H4 (cell line): ENCODE data around the gene FNDC8. TPM values are rescaled to one million over a fixed set of nuclear protein-coding genes. Genes with fewer than 3 reads are reported as not detected.
"Not testable (repeated sequence)": the region's sequence is repeated elsewhere in the genome, so short reads cannot be mapped to it uniquely, and the experiment has no call there.

ENCODE experiments used
- DNase-seq: peaks from one replicate; pipeline ENCODE4 v3.0.0-alpha.2; 2015; ENCODE audit warnings: low spot score
- total RNA-seq: library from RNA; depleted of rRNA; stranded (reverse); fragments of >200 nt; shearing (Covaris generic); gene quantifications from 2 replicates; pipeline ENCODE4 v1.2.3, GENCODE V29; 2014

Gene FNDC8
- total RNA-seq, 1 experiment from 2014 or later: 0.25 TPM

- peak; percentile 66 for DNase-seq
Observed at GRCh38 chr17:35094902-35095301, 26.5 kb upstream of the FNDC8 start.

- no peak for DNase-seq
Observed at GRCh38 chr17:35095741-35096140, 25.7 kb upstream of the FNDC8 start.

- DNase-seq: no peak
Observed at GRCh38 chr17:35097776-35098175, 23.6 kb upstream of the FNDC8 start.

- no peak for DNase-seq
Observed at GRCh38 chr17:35099908-35100307, 21.5 kb upstream of the FNDC8 start.

GRCh38 chr17:35101036-35101435 lies 20.4 kb upstream of the FNDC8 start:
- no peak for DNase-seq

- DNase-seq: no peak
Observed at GRCh38 chr17:35101725-35102124, 19.7 kb upstream of the FNDC8 start.

- DNase-seq: no peak
Observed at GRCh38 chr17:35103271-35103670, 18.1 kb upstream of the FNDC8 start.

- no peak for DNase-seq
Observed at GRCh38 chr17:35104844-35105450, 16.5 kb upstream of the FNDC8 start.

GRCh38 chr17:35110791-35111190 lies 10.6 kb upstream of the FNDC8 start:
- DNase-seq: not testable (repeated sequence)

GRCh38 chr17:35116845-35117244 lies 4.6 kb upstream of the FNDC8 start:
- DNase-seq: no peak

- DNase-seq: peak; percentile 51
Observed at GRCh38 chr17:35117984-35118383, 3.4 kb upstream of the FNDC8 start.

- DNase-seq: peak; percentile 63
Observed at GRCh38 chr17:35119370-35120165, 1.8 kb upstream of the FNDC8 start, which contains the start of gene RAD51D. Gene RAD51D (minus strand): TSS chr17:35119860. CDS start chr17:35119613, 247 bp downstream.

GRCh38 chr17:35127751-35128514 lies 6.5 kb downstream of the FNDC8 start:
- no peak for DNase-seq

GRCh38 chr17:35129154-35129972 lies 7.9 kb downstream of the FNDC8 start:
- no peak for DNase-seq

GRCh38 chr17:35129973-35130351 lies 8.5 kb downstream of the FNDC8 start:
- no peak for DNase-seq

- no peak for DNase-seq
Observed at GRCh38 chr17:35130392-35130791, 9.0 kb downstream of the FNDC8 start.

GRCh38 chr17:35132099-35132498 lies 10.7 kb downstream of the FNDC8 start:
- no peak for DNase-seq

- DNase-seq: no peak
Observed at GRCh38 chr17:35132816-35133550, 11.6 kb downstream of the FNDC8 start.

GRCh38 chr17:35135322-35135721 lies 13.9 kb downstream of the FNDC8 start:
- no peak for DNase-seq

- no peak for DNase-seq
Observed at GRCh38 chr17:35138218-35138617, 16.8 kb downstream of the FNDC8 start.
